GM18511 (cell line): ENCODE measurements around the gene PTCD1.

Source experiments
- ATAC-seq: cut with Tn5 transposase; IDR thresholded peaks from one replicate; pipeline ENCODE4 v1.9.1; 2021; ENCODE audit warnings: mild to moderate bottlenecking, moderate library complexity; ENCODE audit not compliant: unreplicated experiment

Gene PTCD1

GRCh38 chr7:99373091-99374066 lies 65.2 kb downstream of the PTCD1 start:
- ATAC-seq: no peak

- no peak for ATAC-seq
These were observed 66.1 kb downstream of the PTCD1 start for GRCh38 chr7:99372275-99373090.

GRCh38 chr7:99371376-99371920 lies 67.2 kb downstream of the PTCD1 start:
- no peak for ATAC-seq

GRCh38 chr7:99369767-99370391 lies 68.7 kb downstream of the PTCD1 start:
- ATAC-seq: no peak

GRCh38 chr7:99368750-99369389 lies 69.7 kb downstream of the PTCD1 start:
- no peak for ATAC-seq
